Measurements from ENCODE around the gene PPP1R9B.

The PPP1R9B gene

GRCh38 chr17:50183421-50183994, 33.0 kb upstream of the PPP1R9B start:
- Histone ChIP-seq H2AFZ (ENCODE audit: low read depth, low read length) (no peak overlapping the region), H3K9me3 (ENCODE audit: insufficient read depth, low read length, severe bottlenecking) (no peaks in the 10 kb centered on the region), H3K79me2 (ENCODE audit: insufficient read depth, low read length) (no peaks in the 10 kb centered on the region), H4K20me1 (ENCODE audit: insufficient read depth, low read length) (no peaks in the 10 kb centered on the region), H3K4me3 (ENCODE audit: low read depth in 1 of 2, low read length in 2 of 2) (no peak overlapping the region), H3K27ac (ENCODE audit: low read length) (no peak overlapping the region), H3K9ac (ENCODE audit: low read depth, low read length) (no peak overlapping the region), H3K36me3 (ENCODE audit: insufficient read depth, low read length) (no peaks in the 10 kb centered on the region), H3K27me3 (ENCODE audit: insufficient read depth, low read length, poor library complexity) (peaks cover 5% of the 10 kb centered on the region), H3K4me2 (ENCODE audit: insufficient read depth, low read length) (no peak overlapping the region), H3K4me1 (ENCODE audit: insufficient read depth, low read length) (0 out of 2 replicates have a peak, but pooled peaks cover 3% of the 10 kb centered on the region)
- TF ChIP-seq EZH2 (IDR thresholded peaks at IDR 0.05; ENCODE audit: borderline replicate concordance, low read depth, low read length, severe bottlenecking): no peak
- TF ChIP-seq CTCF (IDR thresholded peaks at IDR 0.05; ENCODE audit: borderline replicate concordance, extremely low read depth, low read length, poor library complexity, severe bottlenecking): no peak
- no peak for DNase-seq
- no peak for ATAC-seq (ENCODE audit: insufficient read depth, low read depth)

DNA sequence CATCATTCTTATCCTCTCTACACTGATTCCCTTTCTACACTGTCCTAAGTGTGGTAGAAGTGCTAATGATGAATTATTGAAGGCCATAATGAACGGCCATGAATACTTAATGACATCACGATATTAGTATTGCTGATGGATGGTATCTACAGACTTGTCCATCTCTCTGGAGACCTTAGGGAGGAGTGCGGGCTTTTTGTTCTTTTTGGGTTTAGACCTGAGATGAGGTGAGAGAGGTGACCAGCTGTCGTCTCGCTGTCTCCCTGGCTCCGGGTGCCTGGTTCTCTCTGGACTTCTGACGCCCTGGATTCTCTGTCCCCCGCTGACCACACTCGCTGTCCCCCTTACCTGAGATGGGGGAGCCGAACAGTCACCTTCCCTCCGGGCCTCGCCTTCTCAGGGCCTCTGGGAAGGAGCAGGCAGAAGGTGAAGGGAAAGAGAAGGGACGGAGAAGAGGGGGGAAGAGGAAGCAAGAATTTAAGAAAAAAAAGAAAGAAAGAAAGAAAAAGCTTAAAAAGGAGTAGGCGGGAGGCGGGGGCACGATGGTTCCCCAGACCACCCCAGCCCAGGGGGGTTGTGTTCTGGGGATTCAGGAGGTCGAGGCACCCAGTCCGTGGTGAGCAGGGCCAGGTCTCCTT, 32.4 kb upstream of the PPP1R9B start:
- Histone ChIP-seq H3K27ac (ENCODE audit: low read length) (no peak overlapping the region), H3K4me1 (ENCODE audit: insufficient read depth, low read length) (0 out of 2 replicates have a peak, but pooled peaks cover 3% of the 10 kb centered on the region), H3K9ac (ENCODE audit: low read depth, low read length) (no peak overlapping the region), H3K4me2 (ENCODE audit: insufficient read depth, low read length) (no peak overlapping the region), H3K9me3 (ENCODE audit: insufficient read depth, low read length, severe bottlenecking) (no peaks in the 10 kb centered on the region), H3K27me3 (ENCODE audit: insufficient read depth, low read length, poor library complexity) (peaks cover 5% of the 10 kb centered on the region), H3K36me3 (ENCODE audit: insufficient read depth, low read length) (no peaks in the 10 kb centered on the region), H3K79me2 (ENCODE audit: insufficient read depth, low read length) (no peaks in the 10 kb centered on the region), H2AFZ (ENCODE audit: low read depth, low read length) (no peak overlapping the region), H4K20me1 (ENCODE audit: insufficient read depth, low read length) (no peaks in the 10 kb centered on the region), H3K4me3 (ENCODE audit: low read depth in 1 of 2, low read length in 2 of 2) (no peak overlapping the region)
- ATAC-seq (ENCODE audit: insufficient read depth, low read depth) (no peak), DNase-seq (no peak)
- TF ChIP-seq EZH2 (IDR thresholded peaks at IDR 0.05; ENCODE audit: borderline replicate concordance, low read depth, low read length, severe bottlenecking) (no peak), CTCF (IDR thresholded peaks at IDR 0.05; ENCODE audit: borderline replicate concordance, extremely low read depth, low read length, poor library complexity, severe bottlenecking) (no peak)

DNA sequence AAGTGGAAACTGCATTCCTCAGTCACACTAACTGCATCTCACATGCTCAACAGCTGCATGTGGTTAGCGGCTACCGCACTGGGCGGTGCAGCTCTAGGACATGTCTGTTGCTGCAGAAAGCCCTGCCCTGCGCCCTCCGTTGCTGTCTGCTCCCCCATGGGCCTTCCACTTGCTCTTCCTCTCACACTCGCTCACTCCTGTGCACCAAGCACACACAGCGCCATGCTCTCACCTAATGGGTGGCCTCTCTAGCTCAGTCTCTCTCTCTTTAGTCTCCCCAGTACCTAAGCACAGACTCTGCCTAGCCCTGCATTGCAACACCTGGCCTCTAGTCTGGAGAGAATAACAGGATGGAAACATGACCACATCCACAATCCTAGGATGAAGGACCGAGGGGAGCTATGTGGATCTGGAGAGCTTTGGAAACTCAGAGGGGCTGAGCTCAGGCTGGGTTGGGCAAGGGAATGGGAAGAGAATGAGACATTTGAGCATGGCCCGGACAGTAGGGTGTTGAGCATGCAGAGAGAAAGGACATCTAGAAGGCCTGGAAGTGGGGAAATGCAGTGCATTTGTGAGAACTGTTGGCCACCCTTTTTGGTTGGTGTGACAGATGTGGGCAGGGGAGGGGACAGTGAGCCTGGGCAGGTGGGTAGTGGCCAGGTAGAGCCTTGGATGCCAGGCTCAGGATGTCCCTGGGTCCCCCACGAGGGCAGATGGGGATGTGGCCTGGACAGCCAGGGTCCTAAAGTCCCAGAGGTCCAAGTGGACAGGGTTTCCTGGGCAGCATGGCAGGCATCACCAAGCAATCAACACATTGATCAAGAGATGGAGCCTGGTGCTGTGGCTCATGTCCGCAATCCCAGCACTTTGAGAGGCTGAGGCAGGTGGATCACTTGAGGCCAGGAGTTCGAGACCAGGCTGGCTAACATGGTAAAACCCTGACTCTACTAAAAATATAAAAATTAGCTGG, 31.4 kb upstream of the PPP1R9B start:
- Histone ChIP-seq H3K27ac (ENCODE audit: low read length) (no peak overlapping the region), H2AFZ (ENCODE audit: low read depth, low read length) (no peak overlapping the region), H3K9ac (ENCODE audit: low read depth, low read length) (no peak overlapping the region), H3K4me2 (ENCODE audit: insufficient read depth, low read length) (no peak overlapping the region), H3K4me1 (ENCODE audit: insufficient read depth, low read length) (0 out of 2 replicates have a peak, but pooled peaks cover 3% of the 10 kb centered on the region), H4K20me1 (ENCODE audit: insufficient read depth, low read length) (no peaks in the 10 kb centered on the region), H3K9me3 (ENCODE audit: insufficient read depth, low read length, severe bottlenecking) (no peaks in the 10 kb centered on the region), H3K27me3 (ENCODE audit: insufficient read depth, low read length, poor library complexity) (no peaks in the 10 kb centered on the region), H3K36me3 (ENCODE audit: insufficient read depth, low read length) (no peaks in the 10 kb centered on the region), H3K79me2 (ENCODE audit: insufficient read depth, low read length) (no peaks in the 10 kb centered on the region), H3K4me3 (ENCODE audit: low read depth in 1 of 2, low read length in 2 of 2) (no peak overlapping the region)
- TF ChIP-seq EZH2 (IDR thresholded peaks at IDR 0.05; ENCODE audit: borderline replicate concordance, low read depth, low read length, severe bottlenecking) (no peak), CTCF (IDR thresholded peaks at IDR 0.05; ENCODE audit: borderline replicate concordance, extremely low read depth, low read length, poor library complexity, severe bottlenecking) (no peak)
- DNase-seq (no peak), ATAC-seq (ENCODE audit: insufficient read depth, low read depth) (no peak)
